K562 (cell line): Measurements from ENCODE around the gene CD38. TPM values are rescaled to one million over a fixed set of nuclear protein-coding genes. Genes with fewer than 3 reads are reported as not detected.

ENCODE experiments used
- ATAC-seq: fragments of 200-7000 bp; cut with Tn5 transposase; 3 replicates; pipeline ENCODE4 v1.9.1; 2020; ENCODE audit warnings: moderate library complexity
- BruUV-seq: library from RNA; stranded (reverse); fragments of 400-500 nt; replicated peaks from 2 replicates; lab custom pipeline; 2021; lab: Mats Ljungman, UMichigan
- CTCF ChIA-PET: fragments of 300-600 bp; formaldehyde crosslinking; extraction: SDS; loops from one replicate; lab custom pipeline; 2021; ENCODE audit warnings: low intra/inter-chr PET ratio; lab: Yijun Ruan, JAX
- POLR2A ChIA-PET: fragments of 300-600, 350-650 bp; sonication (Branson Sonifier 250); formaldehyde crosslinking; extraction: SDS; loops from one replicate; lab custom pipeline; 2021; ENCODE audit warnings: antibody characterized with exemption, inconsistent platforms; lab: Yijun Ruan, JAX
- DNase-seq, 4 experiments: peaks; one replicate each; pipeline versions ENCODE4 v3.0.0 to v3.0.0-alpha.2; 2011 to 2018; ENCODE audit warnings: low spot score in 3 of 4, mixed read lengths in 3 of 4; ENCODE audit errors: extremely low read depth in 1 of 4
- FAIRE-seq: peaks from 2 replicates; lab custom pipeline; 2011; peaks lifted over from hg19 to GRCh38; lab: Jason Lieb, UNC
- H2AFZ ChIP-seq: 2 replicates; pipeline ENCODE4 v1.6.0; 2011; ENCODE audit warnings: low read depth, low read length, control low read depth, inconsistent platforms
- H3K27ac ChIP-seq: fragments of 200-600 bp; 3 replicates; pipeline ENCODE4 v1.8.0; 2011; ENCODE audit warnings: low read depth, mild to moderate bottlenecking, control low read depth, inconsistent platforms, low read length, moderate library complexity, mixed read lengths; ENCODE audit errors: extremely low read depth
- H3K27me3 ChIP-seq, 2 experiments: fragments of 300-600 bp in 1 of 2; 2 replicates in 1 of 2; 3 replicates in 1 of 2; pipeline versions ENCODE4 v1.6.0 to v1.8.0; 2011; ENCODE audit warnings: inconsistent platforms in 2 of 2, low read length in 2 of 2, mild to moderate bottlenecking in 1 of 2, mixed read lengths in 1 of 2, moderate library complexity in 1 of 2; ENCODE audit not compliant: control insufficient read depth in 2 of 2, insufficient read depth in 2 of 2
- H3K36me3 ChIP-seq: fragments of 300-600 bp; 3 replicates; pipeline ENCODE4 v1.8.0; 2011; ENCODE audit warnings: mild to moderate bottlenecking, low read length, inconsistent platforms; ENCODE audit not compliant: control insufficient read depth, insufficient read depth
- H3K4me1 ChIP-seq, 2 experiments: fragments of 200-600 bp in 1 of 2; replicated peaks in 1 of 2; 2 replicates in 1 of 2; 3 replicates in 1 of 2; pipeline versions ENCODE4 v1.5.1 to v1.8.0; 2011; ENCODE audit warnings: inconsistent platforms in 2 of 2, low read length in 2 of 2, mild to moderate bottlenecking in 1 of 2, mixed read lengths in 1 of 2, moderate library complexity in 1 of 2; ENCODE audit not compliant: control insufficient read depth in 2 of 2, insufficient read depth in 2 of 2
- H3K4me2 ChIP-seq: 2 replicates; pipeline ENCODE4 v1.6.1; 2011; ENCODE audit warnings: low read length, control low read depth, inconsistent platforms, mixed read lengths; ENCODE audit not compliant: insufficient read depth
- H3K4me3 ChIP-seq: fragments of 200-600 bp; sonication (generic), shearing (Covaris generic); 2 replicates; pipeline ENCODE4 v1.5.1; 2016; ENCODE audit warnings: control low read depth, inconsistent platforms
- H3K79me2 ChIP-seq: fragments of 200-600 bp; 3 replicates; pipeline ENCODE4 v1.8.0; 2011; ENCODE audit warnings: low read length, inconsistent platforms; ENCODE audit not compliant: control insufficient read depth, insufficient read depth
- H3K9ac ChIP-seq, 2 experiments: 2 replicates each; pipeline versions ENCODE4 v1.6.0 to v1.6.1; 2011; ENCODE audit warnings: low read depth in 2 of 2, low read length in 2 of 2, control low read depth in 1 of 2, inconsistent platforms in 1 of 2, mild to moderate bottlenecking in 1 of 2, mixed read lengths in 1 of 2; ENCODE audit not compliant: insufficient read depth in 1 of 2
- H3K9me1 ChIP-seq: one replicate; pipeline ENCODE4 v1.6.0; 2011; ENCODE audit warnings: inconsistent platforms, mild to moderate bottlenecking, low read length, moderate library complexity; ENCODE audit not compliant: control insufficient read depth, insufficient read depth
- H3K9me3 ChIP-seq: replicated peaks from 2 replicates; pipeline ENCODE4 v1.5.1; 2011; ENCODE audit warnings: low read depth, low read length, inconsistent platforms; ENCODE audit not compliant: control insufficient read depth, insufficient read depth
- H4K20me1 ChIP-seq: replicated peaks from 2 replicates; pipeline ENCODE4 v1.6.1; 2011; ENCODE audit warnings: low read length, inconsistent platforms, mixed read lengths; ENCODE audit not compliant: control insufficient read depth, insufficient read depth
- CBX1 ChIP-seq: sonication (generic); IDR thresholded peaks from 2 replicates; pipeline ENCODE4 v1.6.1; 2016; ENCODE audit warnings: antibody characterized with exemption, low read depth, mild to moderate bottlenecking
- HNRNPUL1 ChIP-seq: fragments of 200-400 bp; formaldehyde crosslinking; IDR thresholded peaks from 2 replicates; pipeline ENCODE4 v1.6.1; 2017; ENCODE audit warnings: low read length
- ILF3 ChIP-seq: fragments of 450-650 bp; IDR thresholded peaks from 2 replicates; pipeline ENCODE4 v1.6.1; 2018; ENCODE audit warnings: antibody characterized with exemption, mild to moderate bottlenecking, moderate library complexity, borderline replicate concordance
- KHSRP ChIP-seq: fragments of 450-650 bp; IDR thresholded peaks from 2 replicates; pipeline ENCODE4 v1.6.1; 2017
- MIER1 ChIP-seq: fragments of 450-650 bp; IDR thresholded peaks from 2 replicates; pipeline ENCODE4 v1.6.1; 2016; ENCODE audit warnings: antibody characterized with exemption, mild to moderate bottlenecking, low read depth
- NELFE ChIP-seq: IDR thresholded peaks from 2 replicates; pipeline ENCODE4 v1.6.1; 2011; ENCODE audit warnings: mild to moderate bottlenecking; ENCODE audit not compliant: insufficient read depth, insufficient read length
- SAFB2 ChIP-seq: fragments of 200-400 bp; formaldehyde crosslinking; IDR thresholded peaks from 2 replicates; pipeline ENCODE4 v1.6.1; 2018; ENCODE audit warnings: borderline replicate concordance, low read length, low read depth, moderate library complexity; ENCODE audit not compliant: severe bottlenecking
- TRIM28 ChIP-seq: fragments of 450-650 bp; IDR thresholded peaks from 2 replicates; pipeline ENCODE4 v1.6.1; 2017
- ZC3H11A ChIP-seq: IDR thresholded peaks from 2 replicates; pipeline ENCODE4 v1.6.1; 2012; ENCODE audit warnings: low read depth, low read length, improper control_type of control experiment
- ZNF766 ChIP-seq: fragments of 200-800 bp; sonication (Bioruptor generic); conservative IDR thresholded peaks from 2 replicates; pipeline ENCODE4 v1.6.1; 2016; ENCODE audit warnings: missing genetic modification characterization, missing compliant biosample characterization
- WGBS: fragments of 100-300 bp; shearing (Covaris generic); methylation state at CpG from one replicate; pipeline ENCODE4 v1.1.6; 2016; ENCODE audit warnings: low coverage, mixed read lengths; ENCODE audit not compliant: insufficient coverage; ENCODE audit errors: missing lambda C conversion rate; 5-methylcytosine and 5-hydroxymethylcytosine counted together
- in situ Hi-C: fragments of 300-500 bp; cut with MboI; formaldehyde crosslinking; loops from 4 replicates; pipeline ENCODE4 v1.15.0; 2018; ENCODE audit warnings: inconsistent platforms, mixed read lengths
- intact Hi-C: fragments of 100-400 bp; cut with micrococcal nuclease; formaldehyde crosslinking; loops from 2 replicates; pipeline ENCODE4 v1.14.2; 2022
- polyA plus RNA-seq, 8 experiments: library from polyadenylated mRNA; depleted of rRNA in 4 of 8; stranded (reverse) in 5 of 8; unstranded in 3 of 8; fragments of >200 nt; fragmentation: Nextera tagmentation in 2 of 8; fragmentation: Illumina TruSeq in 1 of 8; extraction: Ambion mirVana in 2 of 8; extraction: Trizol in 1 of 8; gene quantifications; 2 replicates each; pipeline versions ENCODE4 v1.2.1 to v1.2.3, GENCODE V29; 2011 to 2014; ENCODE audit warnings: inconsistent platforms in 1 of 8, missing spikeins in 1 of 8
- total RNA-seq, 7 experiments: library from RNA; depleted of rRNA in 6 of 7; stranded (reverse); fragments of >200 nt in 6 of 7; fragmentation: Illumina TruSeq in 2 of 7; extraction: Trizol in 2 of 7; gene quantifications; 2 replicates each; pipeline versions ENCODE4 v1.2.1 to v1.2.3, GENCODE V29; 2011 to 2021; ENCODE audit warnings: low replicate concordance in 1 of 7
- TF ChIP-seq, protein P1 (sequence below): sonication (generic); formaldehyde crosslinking; IDR thresholded peaks from 2 replicates; pipeline ENCODE4 v1.8.1; 2023; ENCODE audit warnings: mild to moderate bottlenecking, missing genetic modification reagents
- TF ChIP-seq, protein P2 (sequence below): IDR thresholded peaks from 3 replicates; pipeline ENCODE4 v1.6.1; 2011; ENCODE audit warnings: borderline replicate concordance, mild to moderate bottlenecking, moderate library complexity; ENCODE audit not compliant: insufficient read length; ENCODE audit errors: extremely low read depth

Gene CD38
- total and polyA plus RNA-seq, 9 of the 15 experiments (the other 6 are each of a cell fraction or from before 2014, with no cell fraction given), result 0.04 to 0.06 (median 0.04) TPM; not detected in 5

DNA sequence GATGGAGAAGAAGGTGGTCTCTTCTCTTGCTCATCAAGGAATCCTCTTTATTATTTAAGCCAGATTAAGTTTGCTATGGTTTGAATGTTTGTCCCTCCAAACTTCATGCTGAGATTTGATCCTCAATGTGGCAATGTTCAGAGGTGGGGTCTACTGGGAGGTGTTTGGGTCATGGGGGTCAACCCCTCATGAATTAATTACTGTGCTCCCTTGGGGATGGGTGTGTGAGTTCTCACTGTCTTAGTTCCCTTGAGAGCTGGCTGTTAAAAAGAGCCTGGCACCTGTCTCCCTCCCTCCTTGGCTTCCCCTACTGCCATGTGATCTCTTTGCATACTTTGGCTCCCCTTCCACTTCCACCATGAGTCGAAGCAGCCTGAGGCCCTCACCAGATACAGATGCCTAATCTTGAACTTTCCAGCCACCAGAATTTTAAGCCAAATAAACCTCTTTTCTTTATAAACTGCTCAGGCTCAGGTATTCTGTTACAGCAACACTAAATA, 36.0 kb upstream of the CD38 start:
- Histone ChIP-seq H3K27ac (no peak overlapping the region), H3K79me2 (no peaks in the 10 kb centered on the region), H3K36me3 (no peaks in the 10 kb centered on the region), H3K9me3 (no peaks in the 10 kb centered on the region), H3K9me1 (no peaks in the 10 kb centered on the region), H2AFZ (no peak overlapping the region), H4K20me1 (no peaks in the 10 kb centered on the region), H3K4me3 (no peak overlapping the region), H3K4me1 (no peaks in the 10 kb centered on the region), H3K4me2 (no peak overlapping the region), H3K27me3 (peaks cover 7 to 8% of the 10 kb centered on the region in 2 experiments; a peak in 4 of 5 replicates), H3K9ac (no peak overlapping the region)
- ATAC-seq (no peak), DNase-seq (no peak), FAIRE-seq (no peak)
- 0% methylated on average over 1 of the region's 1 CpG for WGBS
- ChIA-PET CTCF (no interaction called here), POLR2A (no interaction called here)
- peak; percentile 56; the same call in 1 of the 2 replicates for TF ChIP-seq ZNF766 (CRISPR knock-in tag)
- TF ChIP-seq, protein P1, sequence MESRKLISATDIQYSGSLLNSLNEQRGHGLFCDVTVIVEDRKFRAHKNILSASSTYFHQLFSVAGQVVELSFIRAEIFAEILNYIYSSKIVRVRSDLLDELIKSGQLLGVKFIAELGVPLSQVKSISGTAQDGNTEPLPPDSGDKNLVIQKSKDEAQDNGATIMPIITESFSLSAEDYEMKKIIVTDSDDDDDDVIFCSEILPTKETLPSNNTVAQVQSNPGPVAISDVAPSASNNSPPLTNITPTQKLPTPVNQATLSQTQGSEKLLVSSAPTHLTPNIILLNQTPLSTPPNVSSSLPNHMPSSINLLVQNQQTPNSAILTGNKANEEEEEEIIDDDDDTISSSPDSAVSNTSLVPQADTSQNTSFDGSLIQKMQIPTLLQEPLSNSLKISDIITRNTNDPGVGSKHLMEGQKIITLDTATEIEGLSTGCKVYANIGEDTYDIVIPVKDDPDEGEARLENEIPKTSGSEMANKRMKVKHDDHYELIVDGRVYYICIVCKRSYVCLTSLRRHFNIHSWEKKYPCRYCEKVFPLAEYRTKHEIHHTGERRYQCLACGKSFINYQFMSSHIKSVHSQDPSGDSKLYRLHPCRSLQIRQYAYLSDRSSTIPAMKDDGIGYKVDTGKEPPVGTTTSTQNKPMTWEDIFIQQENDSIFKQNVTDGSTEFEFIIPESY (CRISPR knock-in tag), result no peak
- BruUV-seq, result no TSS peak
- intact Hi-C loops, result no loop called here
- in situ Hi-C loops, result no loop called here

DNA sequence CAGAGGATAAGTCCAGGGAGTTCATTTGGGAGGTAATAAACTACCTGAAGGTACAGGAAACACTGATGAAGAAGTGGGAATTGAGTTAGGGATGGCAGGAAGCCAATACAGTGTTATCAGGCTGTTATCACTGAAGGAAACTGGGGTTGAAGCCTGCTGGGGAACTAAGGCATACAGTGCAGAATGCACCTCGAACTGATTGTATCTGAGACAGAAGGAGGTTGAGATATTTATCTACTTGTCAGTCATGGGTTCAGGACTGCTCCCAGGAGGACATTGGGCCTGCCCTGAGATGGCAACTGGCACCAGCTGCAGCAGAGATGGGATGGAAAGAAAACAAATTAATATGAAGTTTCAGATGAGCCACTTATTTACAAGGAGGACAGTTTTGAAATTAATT, 35.5 kb upstream of the CD38 start:
- Histone ChIP-seq H3K9me1 (no peaks in the 10 kb centered on the region), H3K9ac (no peak overlapping the region), H3K79me2 (no peaks in the 10 kb centered on the region), H2AFZ (no peak overlapping the region), H3K4me1 (no peaks in the 10 kb centered on the region), H3K9me3 (no peaks in the 10 kb centered on the region), H3K4me2 (no peak overlapping the region), H3K4me3 (no peak overlapping the region), H3K27ac (no peak overlapping the region), H3K36me3 (no peaks in the 10 kb centered on the region), H4K20me1 (no peaks in the 10 kb centered on the region), H3K27me3 (peaks cover 3 to 7% of the 10 kb centered on the region in 2 experiments; a peak in 4 of 5 replicates)
- DNase-seq (no peak), ATAC-seq (no peak), FAIRE-seq (no peak)
- intact Hi-C loops, result no loop called here
- BruUV-seq, result no TSS peak
- CTCF ChIA-PET, result no interaction called here
- POLR2A ChIA-PET, result no interaction called here
- WGBS, result 0% methylated on average over 1 of the region's 1 CpG
- in situ Hi-C loops, result no loop called here
- TF ChIP-seq MIER1 (no peak), NELFE (no peak), ILF3 (no peak), TRIM28 (no peak), HNRNPUL1 (no peak), ZC3H11A (no peak), KHSRP (no peak), SAFB2 (no peak), CBX1 (no peak)
- TF ChIP-seq, protein P2, sequence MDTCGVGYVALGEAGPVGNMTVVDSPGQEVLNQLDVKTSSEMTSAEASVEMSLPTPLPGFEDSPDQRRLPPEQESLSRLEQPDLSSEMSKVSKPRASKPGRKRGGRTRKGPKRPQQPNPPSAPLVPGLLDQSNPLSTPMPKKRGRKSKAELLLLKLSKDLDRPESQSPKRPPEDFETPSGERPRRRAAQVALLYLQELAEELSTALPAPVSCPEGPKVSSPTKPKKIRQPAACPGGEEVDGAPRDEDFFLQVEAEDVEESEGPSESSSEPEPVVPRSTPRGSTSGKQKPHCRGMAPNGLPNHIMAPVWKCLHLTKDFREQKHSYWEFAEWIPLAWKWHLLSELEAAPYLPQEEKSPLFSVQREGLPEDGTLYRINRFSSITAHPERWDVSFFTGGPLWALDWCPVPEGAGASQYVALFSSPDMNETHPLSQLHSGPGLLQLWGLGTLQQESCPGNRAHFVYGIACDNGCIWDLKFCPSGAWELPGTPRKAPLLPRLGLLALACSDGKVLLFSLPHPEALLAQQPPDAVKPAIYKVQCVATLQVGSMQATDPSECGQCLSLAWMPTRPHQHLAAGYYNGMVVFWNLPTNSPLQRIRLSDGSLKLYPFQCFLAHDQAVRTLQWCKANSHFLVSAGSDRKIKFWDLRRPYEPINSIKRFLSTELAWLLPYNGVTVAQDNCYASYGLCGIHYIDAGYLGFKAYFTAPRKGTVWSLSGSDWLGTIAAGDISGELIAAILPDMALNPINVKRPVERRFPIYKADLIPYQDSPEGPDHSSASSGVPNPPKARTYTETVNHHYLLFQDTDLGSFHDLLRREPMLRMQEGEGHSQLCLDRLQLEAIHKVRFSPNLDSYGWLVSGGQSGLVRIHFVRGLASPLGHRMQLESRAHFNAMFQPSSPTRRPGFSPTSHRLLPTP, result no peak
